Measurements from ENCODE around the gene UPK3BL2.
"Not testable (repeated sequence)": the region's sequence is repeated elsewhere in the genome, so short reads cannot be mapped to it uniquely, and the experiment has no call there.

Gene UPK3BL2

GRCh38 chr7:102527822-102528793 is 15.4 kb downstream of the UPK3BL2 start:
- DNase-seq (ENCODE audit: low spot score): not testable (repeated sequence)

GRCh38 chr7:102527182-102527581 is 16.3 kb downstream of the UPK3BL2 start:
- not testable (repeated sequence) for DNase-seq (ENCODE audit: low spot score)

GRCh38 chr7:102524803-102525202 is 18.7 kb downstream of the UPK3BL2 start:
- DNase-seq (ENCODE audit: low spot score): not testable (repeated sequence)

- DNase-seq (ENCODE audit: low spot score): not testable (repeated sequence)
Observed at GRCh38 chr7:102520797-102521196, 22.7 kb downstream of the UPK3BL2 start.

DNA sequence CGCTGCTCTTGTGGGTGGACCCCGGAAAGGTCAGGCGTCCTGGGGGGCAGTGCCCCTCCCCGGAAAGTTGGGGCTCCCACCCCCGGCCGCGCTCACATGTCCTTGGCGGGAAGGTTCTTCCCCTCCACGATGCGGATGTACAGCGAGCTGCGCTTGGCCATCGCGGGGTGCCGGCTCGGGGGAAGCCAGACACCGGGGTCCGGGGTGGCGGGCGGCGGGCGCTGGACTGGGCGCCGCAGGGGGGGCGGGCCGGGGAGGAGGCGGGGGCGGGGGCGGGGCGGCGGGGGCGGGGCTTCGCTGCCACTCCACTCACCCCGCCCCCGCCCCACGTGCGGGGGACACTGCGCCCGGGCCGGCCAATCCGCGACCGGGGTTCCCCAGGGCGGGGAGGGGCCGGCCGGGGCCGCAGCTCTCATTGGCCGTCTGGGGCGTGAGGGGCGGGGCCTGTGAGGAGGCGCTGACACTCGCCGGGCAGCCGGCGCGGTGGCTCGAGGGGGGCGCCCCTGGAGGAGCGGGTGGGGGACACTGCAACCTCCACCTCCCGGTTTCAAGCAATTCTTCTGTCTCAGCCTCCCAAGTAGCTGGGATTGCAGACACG is 25.8 kb downstream of the UPK3BL2 start, which contains the start of gene RASA4B:
Gene RASA4B, minus strand, starts transcription at position 228 of the 598 bp plus-strand sequence. Its CDS starts 67 bp downstream, at position 161.
- DNase-seq (ENCODE audit: low spot score): peak; percentile 63

DNA sequence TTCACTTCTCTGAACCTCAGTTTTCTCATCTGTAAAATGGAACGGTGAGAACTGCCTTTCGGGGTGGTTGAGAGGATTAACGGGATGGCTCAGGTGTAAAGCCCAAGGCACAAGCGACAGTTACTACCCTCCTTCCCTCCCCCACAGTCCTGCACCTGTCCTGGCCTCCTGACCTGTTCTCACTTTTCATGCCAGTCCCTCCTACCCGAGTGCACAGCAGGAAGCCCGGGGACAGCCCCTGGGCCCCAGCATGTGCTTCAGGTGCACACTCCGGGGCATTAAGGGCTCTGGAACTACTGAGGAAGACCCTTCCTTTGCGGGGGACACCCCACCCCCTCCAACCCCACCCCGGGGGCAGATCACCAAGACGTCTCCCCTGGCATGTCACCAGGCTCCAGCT is 26.5 kb downstream of the UPK3BL2 start:
- not testable (repeated sequence) for DNase-seq (ENCODE audit: low spot score)

DNA sequence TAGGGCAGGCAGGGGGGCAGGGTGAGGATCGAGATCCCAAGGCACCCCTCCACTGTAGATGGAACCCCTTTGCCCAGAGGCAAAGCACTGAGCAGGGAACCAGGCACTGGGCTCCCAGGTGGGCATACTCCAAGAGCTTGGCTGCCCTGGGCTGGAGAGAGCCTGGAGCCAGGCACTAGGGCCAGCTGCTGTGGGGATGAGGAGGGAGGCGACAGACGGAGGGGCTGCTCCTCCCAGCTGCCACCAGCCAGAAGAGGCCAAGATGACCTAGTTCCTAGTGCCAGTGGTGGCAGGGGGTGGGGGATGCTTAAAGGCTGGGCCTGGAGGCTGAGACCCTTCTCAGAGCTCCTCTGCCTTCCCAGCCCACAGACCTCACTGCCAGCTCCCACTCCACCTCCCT is 27.6 kb downstream of the UPK3BL2 start:
- DNase-seq (ENCODE audit: low spot score): not testable (repeated sequence)

GRCh38 chr7:102514881-102515721 is 28.4 kb downstream of the UPK3BL2 start:
- not testable (repeated sequence) for DNase-seq (ENCODE audit: low spot score)

- DNase-seq (ENCODE audit: low spot score): peak; percentile 89
Observed at GRCh38 chr7:102512642-102513221, 30.8 kb downstream of the UPK3BL2 start.

GRCh38 chr7:102511860-102512522 is 31.5 kb downstream of the UPK3BL2 start:
- not testable (repeated sequence) for DNase-seq (ENCODE audit: low spot score)

- not testable (repeated sequence) for DNase-seq (ENCODE audit: low spot score)
Observed at GRCh38 chr7:102510575-102510974, 32.9 kb downstream of the UPK3BL2 start.

GRCh38 chr7:102507410-102508088 is 35.9 kb downstream of the UPK3BL2 start:
- DNase-seq (ENCODE audit: low spot score): not testable (repeated sequence)

GRCh38 chr7:102505298-102506185 is 38.0 kb downstream of the UPK3BL2 start:
- DNase-seq (ENCODE audit: low spot score): not testable (repeated sequence)

DNA sequence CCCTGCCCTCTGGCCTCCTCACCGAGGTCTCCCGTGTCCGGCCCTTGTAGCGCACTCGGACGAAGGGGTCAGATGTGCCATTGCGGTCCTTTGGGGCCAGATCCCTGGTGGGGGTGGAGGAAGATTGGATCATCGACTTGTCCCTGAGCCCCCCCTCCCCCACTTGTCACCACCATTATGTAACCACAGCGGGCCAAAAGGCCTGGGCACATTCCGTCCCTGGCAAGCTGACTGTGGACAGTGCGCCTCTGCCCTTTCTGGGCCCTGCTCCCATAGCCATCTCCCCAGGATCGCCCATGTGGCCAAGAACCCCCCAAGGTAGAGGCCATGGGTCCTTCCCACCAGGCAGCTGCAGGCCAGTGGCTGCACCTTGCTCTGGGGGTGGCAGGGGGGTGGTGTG is 40.4 kb downstream of the UPK3BL2 start:
- DNase-seq (ENCODE audit: low spot score): not testable (repeated sequence)

GRCh38 chr7:102498321-102498720 is 45.2 kb downstream of the UPK3BL2 start:
- DNase-seq (ENCODE audit: low spot score): not testable (repeated sequence)

DNA sequence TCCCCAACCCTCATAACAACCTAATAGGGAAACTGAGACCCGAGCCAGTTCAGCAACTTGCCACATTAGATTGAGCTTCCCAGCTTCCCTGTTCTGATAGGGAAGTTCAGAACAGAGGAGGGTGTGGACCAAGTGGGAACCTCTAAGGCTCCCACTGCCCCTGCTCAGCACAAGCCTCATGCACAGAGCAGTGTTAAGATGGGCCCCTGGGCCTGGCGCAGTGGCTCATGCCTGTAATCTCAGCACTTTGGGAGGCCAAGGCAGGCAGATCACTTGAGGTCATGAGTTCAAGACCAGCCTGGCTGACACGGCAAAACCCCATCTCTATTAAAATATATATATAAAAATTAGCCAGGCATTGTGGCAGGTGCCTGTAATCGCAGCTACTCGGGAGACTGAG is 46.2 kb downstream of the UPK3BL2 start:
- DNase-seq (ENCODE audit: low spot score): not testable (repeated sequence)

GRCh38 chr7:102496861-102497260 is 46.6 kb downstream of the UPK3BL2 start:
- not testable (repeated sequence) for DNase-seq (ENCODE audit: low spot score)

GRCh38 chr7:102494473-102495149 is 48.9 kb downstream of the UPK3BL2 start:
- DNase-seq (ENCODE audit: low spot score): not testable (repeated sequence)

DNA sequence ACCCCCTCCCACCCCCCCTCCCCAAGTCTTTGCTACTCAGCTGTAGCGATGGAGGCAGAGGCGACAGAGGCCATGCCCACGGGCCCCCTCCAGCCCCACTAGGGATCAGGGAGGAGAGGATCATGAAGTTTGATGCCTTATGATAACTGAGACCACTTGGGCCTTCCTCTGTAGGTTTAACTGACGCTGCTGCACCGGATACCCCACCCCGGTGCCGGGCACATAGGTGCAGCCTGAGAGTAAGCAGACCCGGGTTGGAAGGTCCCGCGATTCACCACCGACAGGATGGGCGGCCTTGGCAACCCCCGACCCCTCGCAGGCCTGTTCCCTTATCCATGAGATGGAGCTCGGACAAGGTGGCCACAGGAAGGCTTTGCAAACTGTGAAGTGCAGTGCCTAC is 49.5 kb downstream of the UPK3BL2 start:
- DNase-seq (ENCODE audit: low spot score): not testable (repeated sequence)

Measured in left forelimb (tissue), 1 donor.